GM12891 (cell line): Measurements from ENCODE around the gene PDZD7.

ENCODE experiments used
- PAX5 ChIP-seq: IDR thresholded peaks from 2 replicates; pipeline ENCODE4 v1.6.1; 2011; ENCODE audit warnings: low read length, moderate library complexity, mild to moderate bottlenecking; ENCODE audit not compliant: insufficient read depth, severe bottlenecking
- POLR2A ChIP-seq: IDR thresholded peaks from 2 replicates; pipeline ENCODE4 v1.6.1; 2011; ENCODE audit warnings: low read depth, low read length, control low read depth
- POLR2AphosphoS5 ChIP-seq: IDR thresholded peaks from 2 replicates; pipeline ENCODE4 v1.6.1; 2011; ENCODE audit warnings: low read depth, low read length, control low read depth
- SPI1 ChIP-seq: IDR thresholded peaks from 2 replicates; pipeline ENCODE4 v1.6.1; 2011; ENCODE audit warnings: low read depth, low read length, control low read depth

- TF ChIP-seq POLR2A (no peak), PAX5 (no peak), POLR2AphosphoS5 (no peak), SPI1 (no peak)
Observed at GRCh38 chr10:100970914-100971811, 59.8 kb downstream of the PDZD7 start.
